H1 (cell line): Measurements from ENCODE around the gene TBC1D22A.

ENCODE experiments used
- ASH2L ChIP-seq: fragments of 200-600, 300-600 bp; sonication (generic); IDR thresholded peaks from one replicate; pipeline ENCODE4 v1.7.1; 2017; ENCODE audit warnings: low read length
- CTCF ChIP-seq, 3 experiments: IDR thresholded peaks; 1 replicate in 2 of 3; 2 replicates in 1 of 3; pipeline versions ENCODE4 v1.5.1 to v1.6.1; 2011; ENCODE audit warnings: low read length in 3 of 3, mild to moderate bottlenecking in 3 of 3, inconsistent platforms in 2 of 3, low read depth in 1 of 3, moderate library complexity in 1 of 3; ENCODE audit not compliant: insufficient read depth in 1 of 3; ENCODE audit errors: control extremely low read depth in 1 of 3
- GABPA ChIP-seq: IDR thresholded peaks from 2 replicates; pipeline ENCODE4 v1.6.1; 2011; ENCODE audit warnings: mild to moderate bottlenecking, low read length, moderate library complexity, borderline replicate concordance; ENCODE audit not compliant: insufficient read depth
- HDAC2 ChIP-seq, 2 experiments: fragments of 300-600 bp in 1 of 2; sonication (generic) in 1 of 2; IDR thresholded peaks; 2 replicates each; pipeline ENCODE4 v1.6.1; 2011 to 2012; ENCODE audit warnings: low read depth in 2 of 2, low read length in 2 of 2, mild to moderate bottlenecking in 2 of 2, moderate library complexity in 2 of 2, borderline replicate concordance in 1 of 2, inconsistent platforms in 1 of 2
- MAFK ChIP-seq: IDR thresholded peaks from 2 replicates; pipeline ENCODE4 v1.6.1; 2012; ENCODE audit warnings: low read depth, mild to moderate bottlenecking, improper control_type of control experiment, low read length
- POLR2A ChIP-seq, 2 experiments: IDR thresholded peaks; 1 replicate in 1 of 2; 2 replicates in 1 of 2; pipeline ENCODE4 v1.6.1; 2011; ENCODE audit warnings: low read depth in 2 of 2, low read length in 2 of 2, mild to moderate bottlenecking in 2 of 2; ENCODE audit errors: control extremely low read depth in 1 of 2
- SIX5 ChIP-seq: IDR thresholded peaks from 2 replicates; pipeline ENCODE4 v1.6.1; 2011; ENCODE audit warnings: mild to moderate bottlenecking, low read depth, low read length
- USF2 ChIP-seq: IDR thresholded peaks from 2 replicates; pipeline ENCODE4 v1.6.1; 2011; ENCODE audit warnings: low read length, improper control_type of control experiment

DNA sequence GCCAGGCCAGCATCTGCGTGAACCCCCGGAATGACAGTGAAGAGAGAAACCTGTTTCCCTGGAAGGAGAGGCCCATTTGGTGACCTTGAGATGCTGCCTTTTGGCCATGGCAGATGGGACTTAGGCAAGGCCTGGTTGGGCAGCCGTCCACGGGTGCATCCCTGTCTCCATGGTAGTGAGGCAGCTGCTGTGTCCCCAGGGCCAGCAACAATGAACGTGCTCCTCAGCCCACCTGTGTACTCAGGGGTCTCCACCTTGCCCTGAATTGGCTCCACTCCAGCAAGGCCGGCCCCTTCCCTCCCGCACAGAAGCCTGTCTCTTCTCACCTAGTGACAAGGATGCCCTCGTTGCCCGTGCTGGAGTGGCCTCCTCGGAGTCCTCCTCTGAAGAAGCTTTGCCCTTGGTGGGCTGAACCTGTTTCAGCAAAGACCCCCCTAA lies 441.1 kb downstream of the TBC1D22A start:
- TF ChIP-seq SIX5 = no peak
- no peak for TF ChIP-seq CTCF (IDR thresholded peaks at IDR 0.05; ENCODE audit: control extremely low read depth in 1 of 3, insufficient read depth in 1 of 3, low read depth in 1 of 3, low read length in 3 of 3)
- no peak for TF ChIP-seq POLR2A (IDR thresholded peaks at IDR 0.05; ENCODE audit: control extremely low read depth in 1 of 2, low read depth in 2 of 2, low read length in 2 of 2)
- no peak for TF ChIP-seq GABPA
- TF ChIP-seq ASH2L = no peak
- TF ChIP-seq USF2 = no peak
- TF ChIP-seq HDAC2 (IDR thresholded peaks at IDR 0.05; ENCODE audit: borderline replicate concordance in 1 of 2, low read depth in 2 of 2, low read length in 2 of 2) = no peak
- TF ChIP-seq MAFK = no peak
